NK-92 (cell line): Measurements from ENCODE around the gene JAM3.
"Not testable (repeated sequence)": the region's sequence is repeated elsewhere in the genome, so short reads cannot be mapped to it uniquely, and the experiment has no call there.

Source experiments
- DNase-seq: peaks from one replicate; lab custom pipeline; 2025; ENCODE audit not compliant: unreplicated experiment; lab: John Stamatoyannopoulos, UW

The JAM3 gene

DNA sequence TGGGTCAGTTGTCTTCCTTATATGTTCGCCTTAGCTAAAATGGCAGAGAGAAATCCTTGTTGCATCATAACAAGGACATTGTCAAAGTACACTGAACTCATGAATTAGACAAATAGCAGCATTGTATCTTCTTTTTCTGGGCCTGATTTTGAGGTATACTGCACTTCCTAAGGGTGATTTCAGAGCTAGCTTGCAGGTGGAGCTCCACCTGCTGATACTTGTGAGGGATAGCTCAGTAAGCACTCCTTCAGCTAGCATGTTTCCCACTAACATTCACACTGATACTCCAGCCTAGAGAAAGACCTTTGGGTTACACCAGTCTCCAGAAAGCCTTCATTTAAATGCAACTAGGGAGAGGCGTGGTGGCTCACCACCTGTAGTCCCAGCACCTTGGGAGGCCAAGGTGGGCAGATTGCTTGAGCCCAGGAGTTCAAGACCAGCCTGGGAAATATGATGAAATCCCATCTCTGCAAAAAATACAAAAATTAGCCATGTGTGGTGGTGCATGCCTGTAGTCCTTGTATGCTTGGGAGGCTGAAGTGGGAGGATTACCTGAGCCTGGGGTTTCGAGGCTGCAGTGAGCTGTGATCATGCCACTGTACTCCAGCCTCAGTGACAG is 29.8 kb downstream of the JAM3 start:
- no peak for DNase-seq

DNA sequence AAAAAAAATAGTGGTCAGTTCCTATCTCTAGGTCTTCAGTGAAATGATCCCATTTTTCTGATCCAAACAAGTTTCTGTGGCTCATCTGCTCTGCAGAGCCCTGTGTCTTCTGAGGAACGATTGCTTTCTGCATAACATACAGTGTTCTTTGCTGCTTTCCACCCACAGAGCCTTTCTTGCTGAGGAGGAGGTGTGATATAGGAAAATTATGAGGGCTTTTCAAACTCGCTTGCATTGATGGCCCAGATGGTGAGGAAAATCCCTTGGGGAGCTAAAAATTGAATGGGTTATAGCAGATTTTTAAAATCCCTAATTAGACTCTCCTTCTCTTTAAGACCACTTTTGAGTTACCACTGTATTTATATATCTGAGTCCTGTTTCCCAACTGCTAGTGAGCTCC is 31.3 kb downstream of the JAM3 start:
- DNase-seq, result no peak

DNA sequence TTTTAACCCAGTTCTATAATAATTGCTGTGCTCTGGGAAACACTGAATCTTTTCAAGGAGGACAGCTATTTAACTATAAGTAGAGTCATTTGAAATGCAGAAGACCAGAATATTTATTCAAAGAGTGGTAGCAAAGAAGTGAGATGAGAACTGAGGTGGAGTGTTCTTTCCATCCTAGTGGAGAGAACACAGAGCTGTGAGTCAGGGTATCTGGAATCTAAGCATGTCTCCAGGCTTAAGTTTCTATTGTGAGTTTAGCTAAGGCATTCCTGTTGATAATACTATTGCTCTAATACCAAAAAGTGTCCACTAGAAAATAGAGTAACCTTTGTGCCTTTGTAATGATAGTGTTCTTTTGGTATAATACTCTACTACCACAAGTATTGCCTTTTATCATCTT is 32.4 kb downstream of the JAM3 start:
- DNase-seq, result no peak

GRCh38 chr11:134110252-134110815 is 41.5 kb downstream of the JAM3 start:
- DNase-seq, result no peak

GRCh38 chr11:134113787-134114186 is 44.9 kb downstream of the JAM3 start:
- DNase-seq, result not testable (repeated sequence)

- no peak for DNase-seq
Measured at GRCh38 chr11:134116210-134116609, 47.3 kb downstream of the JAM3 start.

GRCh38 chr11:134118006-134118405 is 49.1 kb downstream of the JAM3 start:
- no peak for DNase-seq

GRCh38 chr11:134119094-134119493 is 50.2 kb downstream of the JAM3 start:
- no peak for DNase-seq

DNA sequence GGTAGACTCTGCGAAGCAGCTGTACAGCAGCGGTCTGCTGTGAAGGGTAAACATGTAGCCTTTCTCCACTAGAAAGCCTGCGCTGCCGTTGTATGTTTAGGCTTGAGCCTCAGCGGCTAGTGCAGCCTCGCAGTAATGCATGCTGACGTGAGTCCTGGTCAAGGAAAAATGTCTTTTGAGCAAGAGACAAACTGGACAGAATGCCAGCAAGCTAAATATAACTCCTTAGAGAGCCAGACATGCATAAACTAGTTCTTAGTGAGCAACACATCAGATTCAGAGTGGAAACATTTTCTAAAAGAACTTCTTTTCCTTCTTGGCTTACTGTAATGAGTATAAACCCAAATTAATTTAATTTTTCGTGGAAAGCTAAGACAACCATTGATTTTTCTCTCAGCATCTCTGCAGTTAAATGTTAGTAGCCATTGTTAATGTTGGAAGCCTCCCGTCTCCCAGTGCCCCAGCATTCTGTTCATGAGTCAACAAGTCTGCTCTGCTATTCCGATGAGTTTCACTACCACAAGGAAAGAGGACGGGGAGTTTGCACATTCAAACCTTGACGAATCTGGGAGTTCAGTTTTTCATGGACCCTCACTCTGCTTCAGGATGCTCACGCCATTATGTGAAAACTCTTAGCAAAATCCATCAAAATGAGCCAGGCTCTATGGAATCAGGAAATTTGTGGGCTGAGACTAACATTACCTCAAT is 51.4 kb downstream of the JAM3 start:
- DNase-seq, result no peak

GRCh38 chr11:134120921-134121526 is 52.2 kb downstream of the JAM3 start:
- no peak for DNase-seq

DNA sequence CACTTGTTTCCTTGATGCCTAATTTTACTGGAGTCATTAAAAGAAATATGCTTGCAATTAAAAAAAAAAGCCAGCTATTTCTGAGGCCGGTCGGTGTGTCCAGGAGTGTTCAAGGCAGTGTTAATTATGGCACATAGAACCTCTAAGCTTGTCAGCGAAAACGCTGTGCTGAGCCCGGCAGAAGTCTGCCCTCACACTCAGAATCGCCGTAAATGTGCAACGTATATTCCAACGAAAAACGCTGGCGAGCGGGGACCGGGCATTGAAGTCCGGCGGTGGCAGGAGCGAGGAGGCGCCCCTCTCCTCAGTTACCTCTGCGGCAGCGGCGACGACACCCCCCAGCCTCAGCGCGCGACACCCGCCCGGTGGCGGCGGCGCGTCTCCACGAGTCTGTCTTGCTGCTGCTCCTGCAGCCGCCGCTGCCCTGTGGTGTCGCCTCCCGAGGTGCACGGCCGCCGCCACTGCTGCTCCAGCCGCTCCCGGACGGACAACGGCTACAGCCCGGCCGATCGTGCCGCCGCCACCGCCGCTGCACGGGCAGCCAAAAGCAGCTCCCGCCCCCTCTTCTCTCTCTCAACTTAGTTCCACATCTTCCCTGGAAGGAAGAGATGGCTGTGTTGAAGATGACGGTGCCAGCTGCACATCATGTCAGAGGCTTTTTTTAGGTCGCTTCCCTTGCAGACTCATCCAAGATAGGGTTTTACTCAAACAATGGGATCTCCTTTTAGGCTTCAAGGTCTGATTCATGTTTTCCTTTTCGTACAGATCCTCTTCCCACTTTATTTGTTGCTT is 56.0 kb downstream of the JAM3 start:
- DNase-seq, result no peak

DNA sequence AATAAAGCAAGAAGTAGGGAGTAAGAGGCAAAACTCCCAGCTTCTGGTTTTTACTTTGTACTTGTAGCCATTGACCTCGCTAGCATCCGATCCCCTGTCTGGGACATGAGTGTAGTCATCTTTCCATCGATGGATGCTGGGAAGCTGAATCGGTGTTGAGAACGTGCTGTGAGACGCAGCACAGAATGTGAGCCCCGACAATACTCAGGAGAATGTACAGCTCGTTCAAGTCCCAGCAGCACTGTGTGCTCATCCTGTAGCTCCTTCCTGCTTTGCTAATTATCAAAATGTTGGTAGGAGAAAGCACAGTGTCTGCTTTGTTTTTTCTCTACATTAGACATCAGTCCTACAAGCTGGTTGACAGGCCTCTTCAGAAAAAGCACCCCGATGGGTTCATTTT is 56.6 kb downstream of the JAM3 start:
- DNase-seq, result no peak

GRCh38 chr11:134126217-134126822 is 57.4 kb downstream of the JAM3 start:
- no peak for DNase-seq

DNA sequence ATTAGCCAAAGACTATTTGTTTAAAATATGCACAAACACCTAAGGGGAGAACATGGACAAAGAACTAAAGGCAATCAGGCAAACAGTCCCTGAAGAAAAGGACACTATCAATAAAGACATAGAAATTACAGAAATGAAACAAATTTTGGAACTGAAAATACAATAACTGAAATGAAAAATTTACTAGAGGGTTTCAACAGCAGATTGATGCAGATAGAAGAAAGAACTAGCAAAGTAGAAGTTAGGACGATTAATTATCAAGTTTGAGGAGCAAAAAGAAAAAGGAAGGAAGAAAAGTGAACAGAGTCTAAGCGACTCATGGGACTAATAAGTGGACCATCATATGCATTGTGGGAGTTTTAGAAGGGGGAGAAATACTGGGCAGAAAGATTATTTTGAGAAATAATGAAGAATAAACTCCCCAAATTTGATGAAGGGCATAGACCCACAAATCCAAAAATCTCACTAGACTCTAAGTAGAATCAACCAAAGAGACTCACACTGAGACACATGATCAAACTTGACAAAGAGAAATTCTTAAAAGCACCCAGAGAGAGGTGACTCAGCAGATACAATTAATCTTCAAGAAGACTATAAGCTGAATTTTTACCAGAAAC is 62.9 kb downstream of the JAM3 start:
- DNase-seq, result no peak

DNA sequence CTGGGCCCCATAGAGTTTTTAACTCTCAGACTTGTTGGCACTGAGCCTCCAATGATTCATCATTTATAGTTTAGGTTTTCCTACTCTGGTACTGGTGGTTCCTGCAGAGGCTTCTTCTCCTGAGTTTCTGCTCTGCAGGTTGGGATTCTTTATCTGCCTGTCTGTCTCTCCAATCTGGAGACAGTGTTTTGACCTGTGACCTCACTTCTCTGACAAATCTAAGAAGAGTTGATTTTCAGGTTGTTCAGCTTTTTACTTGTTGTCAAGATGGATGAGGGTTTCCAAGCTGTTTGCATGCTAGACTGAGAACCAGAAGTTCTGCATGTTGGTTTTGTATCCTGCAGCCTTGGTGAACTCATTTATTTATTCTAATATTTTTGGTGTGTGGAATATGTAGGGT is 63.9 kb downstream of the JAM3 start:
- no peak for DNase-seq

GRCh38 chr11:134134167-134134566 is 65.3 kb downstream of the JAM3 start:
- no peak for DNase-seq

GRCh38 chr11:134138376-134138775 is 69.5 kb downstream of the JAM3 start:
- no peak for DNase-seq

- DNase-seq, result no peak
Measured at GRCh38 chr11:134139303-134139872, 70.5 kb downstream of the JAM3 start.

DNA sequence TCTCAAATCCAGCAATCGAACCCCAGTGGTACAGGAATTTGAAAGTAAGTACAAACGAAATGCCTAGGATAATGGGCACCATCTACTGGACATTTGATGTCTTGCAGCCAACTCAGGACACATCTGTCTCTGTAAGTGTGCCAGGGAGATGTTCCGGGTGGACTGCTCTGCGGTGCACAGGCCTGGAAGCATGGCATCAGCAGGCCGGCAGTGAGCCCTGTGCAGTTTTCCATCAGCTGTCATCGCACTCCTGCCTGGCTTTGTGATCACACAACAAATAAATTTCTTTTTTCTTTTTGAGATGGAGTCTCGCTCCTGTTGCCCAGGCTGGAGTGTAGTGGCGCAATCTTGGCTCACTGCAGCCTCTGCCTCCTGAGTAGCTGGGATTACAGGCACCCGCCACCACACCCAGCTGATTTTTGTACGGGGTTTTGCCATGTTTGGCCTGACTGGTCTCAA is 71.0 kb downstream of the JAM3 start:
- DNase-seq, result no peak

- DNase-seq, result no peak
Measured at GRCh38 chr11:134140961-134141490, 72.2 kb downstream of the JAM3 start.
